ENCODE results near the gene POLR1G.
"Not testable (repeated sequence)": the region's sequence is repeated elsewhere in the genome, so short reads cannot be mapped to it uniquely, and the experiment has no call there.

The POLR1G gene

GRCh38 chr19:45395821-45396617 lies 10.4 kb upstream of the POLR1G start:
- no peak for FAIRE-seq
- DNase-seq (ENCODE audit: low spot score) = no peak

GRCh38 chr19:45400192-45400591 lies 6.3 kb upstream of the POLR1G start:
- FAIRE-seq (no peak), DNase-seq (ENCODE audit: low spot score) (no peak)

GRCh38 chr19:45401815-45402214 lies 4.6 kb upstream of the POLR1G start:
- FAIRE-seq (no peak), DNase-seq (ENCODE audit: low spot score) (no peak)

GRCh38 chr19:45402298-45403061 lies 4.0 kb upstream of the POLR1G start:
- FAIRE-seq = no peak
- DNase-seq (ENCODE audit: low spot score) = peak; percentile 87

GRCh38 chr19:45403272-45403671 lies 3.2 kb upstream of the POLR1G start:
- DNase-seq (ENCODE audit: low spot score) (no peak), FAIRE-seq (no peak)

GRCh38 chr19:45403781-45404556 lies 2.5 kb upstream of the POLR1G start:
- no peak for FAIRE-seq
- peak; percentile 78 for DNase-seq (ENCODE audit: low spot score)

- DNase-seq (ENCODE audit: low spot score) = peak; percentile 94
- no peak for FAIRE-seq
These were observed 1.6 kb upstream of the POLR1G start, which contains the start of gene PPP1R13L for GRCh38 chr19:45404557-45405434. Gene PPP1R13L (minus strand): TSS chr19:45405069. CDS start chr19:45398318, 6,751 bp downstream.

- DNase-seq (ENCODE audit: low spot score) (peak; percentile 92), FAIRE-seq (peak; percentile 79)
These were observed 814 bp upstream of the POLR1G start for GRCh38 chr19:45405435-45406225.

GRCh38 chr19:45407091-45407375 lies 589 bp downstream of the POLR1G start:
- no peak for DNase-seq (ENCODE audit: low spot score)
- FAIRE-seq = no peak

GRCh38 chr19:45407585-45407984 lies 1.1 kb downstream of the POLR1G start:
- not testable (repeated sequence) for FAIRE-seq; DNase-seq (ENCODE audit: low spot score)

GRCh38 chr19:45408121-45408520 lies 1.7 kb downstream of the POLR1G start:
- FAIRE-seq (no peak), DNase-seq (ENCODE audit: low spot score) (no peak)

- no peak for FAIRE-seq
- DNase-seq (ENCODE audit: low spot score) = no peak
These were observed 2.5 kb downstream of the POLR1G start for GRCh38 chr19:45408830-45409556.

- FAIRE-seq = no peak
These were observed 3.1 kb downstream of the POLR1G start for GRCh38 chr19:45409557-45409920.

GRCh38 chr19:45410330-45410729 lies 3.9 kb downstream of the POLR1G start:
- not testable (repeated sequence) for FAIRE-seq; DNase-seq (ENCODE audit: low spot score)

More at GRCh38 chr19:45409557-45409920, 3.1 kb downstream of the POLR1G start:
- DNase-seq (ENCODE audit: low spot score) = no peak

GRCh38 chr19:45413497-45413896 lies 7.1 kb downstream of the POLR1G start:
- FAIRE-seq = no peak
- no peak for DNase-seq (ENCODE audit: low spot score)

- no peak for FAIRE-seq
These were observed 8.0 kb downstream of the POLR1G start for GRCh38 chr19:45414468-45414867.

GRCh38 chr19:45417151-45417550 lies 10.7 kb downstream of the POLR1G start:
- no peak for FAIRE-seq

More at GRCh38 chr19:45414468-45414867, 8.0 kb downstream of the POLR1G start:
- DNase-seq (ENCODE audit: low spot score) = no peak

GRCh38 chr19:45418802-45419201 lies 12.4 kb downstream of the POLR1G start:
- no peak for FAIRE-seq
- no peak for DNase-seq (ENCODE audit: low spot score)

More at GRCh38 chr19:45417151-45417550, 10.7 kb downstream of the POLR1G start:
- no peak for DNase-seq (ENCODE audit: low spot score)

- no peak for DNase-seq (ENCODE audit: low spot score)
- FAIRE-seq = no peak
These were observed 13.0 kb downstream of the POLR1G start for GRCh38 chr19:45419396-45419795.
